ENCODE data around the gene BICDL2. TPM values are rescaled to one million over a fixed set of nuclear protein-coding genes. Genes with fewer than 3 reads are reported as not detected.

BICDL2 gene
- total and polyA plus RNA-seq, 2 of the 4 experiments (the other 2 are of a cell fraction) = 0.17 to 0.18 TPM

DNA sequence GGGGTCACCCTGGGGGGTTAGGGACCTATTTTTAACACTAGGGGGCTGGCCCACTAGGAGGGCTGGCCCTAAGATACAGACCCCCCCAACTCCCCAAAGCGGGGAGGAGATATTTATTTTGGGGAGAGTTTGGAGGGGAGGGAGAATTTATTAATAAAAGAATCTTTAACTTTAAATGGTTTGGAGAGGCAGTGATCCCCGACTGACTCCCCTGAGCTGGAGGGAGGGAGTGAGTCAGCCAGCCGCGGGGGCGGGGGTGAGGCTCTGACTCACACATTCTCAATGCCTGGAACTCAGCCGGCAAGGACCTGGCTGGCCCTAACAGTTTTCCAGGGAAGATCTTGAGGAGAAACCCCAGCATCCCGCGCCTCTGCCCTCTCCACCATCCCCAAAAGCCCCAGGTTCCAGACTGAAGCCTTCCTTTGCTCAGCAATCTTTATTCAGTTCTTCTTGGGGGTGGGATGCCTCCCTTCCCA, 14.5 kb downstream of the BICDL2 start:
- no CpG with 5 or more reads among the region's 8 CpGs for WGBS, 2 experiments (ENCODE audit: extremely low coverage in 2 of 2, insufficient read length in 1 of 2)
- Histone ChIP-seq H3K27me3 (ENCODE audit: control insufficient read depth, insufficient read depth, low read length) (no peaks in the 10 kb centered on the region), H3K27ac (ENCODE audit: insufficient read depth, low read length) (peak overlapping the region; percentile 100), H2AK5ac (ENCODE audit: low read depth, low read length) (peak overlapping the region; percentile 99), H2AK9ac (replicated peaks; ENCODE audit: low read depth, low read length, poor library complexity) (peak overlapping the region; percentile 93), H2AFZ (replicated peaks; ENCODE audit: low read length, poor library complexity) (peak overlapping the region; percentile 16), H3K56ac (ENCODE audit: extremely low read depth, insufficient read depth, low read length) (peak overlapping the region; percentile 100), H3K4me1 (ENCODE audit: control insufficient read depth, insufficient read depth, low read length) (peaks cover 11% of the 10 kb centered on the region), H3K9me1 (ENCODE audit: insufficient read depth, low read length) (no peaks in the 10 kb centered on the region), H3K36me3 (ENCODE audit: control insufficient read depth, insufficient read depth, low read length) (peaks cover 22% of the 10 kb centered on the region), H3K79me1 (ENCODE audit: low read depth in 1 of 2, low read length in 2 of 2) (peaks cover 0 to 27% of the 10 kb centered on the region in 2 experiments; a peak in 2 of 4 replicates), H4K20me1 (ENCODE audit: insufficient read depth, low read length) (peaks cover 31% of the 10 kb centered on the region), H2BK120ac (ENCODE audit: low read depth, low read length) (peak overlapping the region; percentile 93), H3K14ac (replicated peaks; ENCODE audit: low read depth, low read length) (peak overlapping the region; percentile 98), H2BK15ac (ENCODE audit: low read depth, low read length) (peak overlapping the region; percentile 87; the same call in 2 of the 3 replicates), H3K23ac (ENCODE audit: low read depth, low read length) (peak overlapping the region; percentile 100), H3K9me3 (ENCODE audit: control insufficient read depth, insufficient read depth, low read length) (no peaks in the 10 kb centered on the region), H2BK5ac (ENCODE audit: low read depth, low read length, poor library complexity, severe bottlenecking) (peak overlapping the region; percentile 99), H3K18ac (ENCODE audit: low read depth, low read length) (peak overlapping the region; percentile 96), H3K4ac (ENCODE audit: low read depth, low read length) (peak overlapping the region; percentile 99), H3K4me2 (ENCODE audit: low read depth, low read length) (peak overlapping the region; percentile 95), H4K8ac (ENCODE audit: low read depth in 2 of 2, low read length in 2 of 2) (peak overlapping the region; percentile 98), H4K91ac (ENCODE audit: insufficient read depth, low read depth, low read length) (peak overlapping the region; percentile 99), H3K4me3 (ENCODE audit: insufficient read depth, low read depth, low read length) (peak overlapping the region; percentile 77), H4K5ac (ENCODE audit: low read depth, low read length) (peak overlapping the region; percentile 90), H3K9ac (ENCODE audit: low read depth, low read length) (peak overlapping the region; percentile 99), H2BK20ac (ENCODE audit: low read depth, low read length) (peak overlapping the region; percentile 75)
- POLR2A ChIA-PET (ENCODE audit: unreplicated experiment) = interaction anchor here (1.4 to 2.0 kb wide), 2 partner anchors 9 to 10 kb away, joined by 3 to 7 read pairs; partner anchors contain the start of gene CLDN9
- BruUV-seq (replicated peaks) = no TSS peak
- intact Hi-C loops (cut with micrococcal nuclease) = loop anchor here (1.0 kb wide), 1 partner anchor 39 kb away; no protein-coding TSS in a partner anchor
- DNase-seq = peak; percentile 95
- CTCF ChIA-PET = interaction anchor here (2.7 kb wide), 1 partner anchor 9 kb away, joined by 12 read pairs; no protein-coding TSS in a partner anchor
- dilution Hi-C loops (cut with HindIII; ENCODE audit: low sequenced_read_pairs, unreplicated experiment) = no loop called here
- in situ Hi-C loops (cut with MboI; ENCODE audit: low sequenced_read_pairs) = no loop called here
- peak; percentile 15 for ATAC-seq (ENCODE audit: low read depth)
- TF ChIP-seq RCOR1 (IDR thresholded peaks at IDR 0.05; ENCODE audit: insufficient replicate concordance, low read length) = no peak
- TF ChIP-seq MXI1 (IDR thresholded peaks at IDR 0.05; ENCODE audit: borderline replicate concordance, low read depth, low read length) = no peak
- no peak for TF ChIP-seq CEBPB (IDR thresholded peaks at IDR 0.05; ENCODE audit: low read depth, low read length)
- no peak for TF ChIP-seq SMC3 (IDR thresholded peaks at IDR 0.05; ENCODE audit: low read depth, low read length)
- no peak for TF ChIP-seq MAFK (IDR thresholded peaks at IDR 0.05; ENCODE audit: low read depth, low read length)
- peak; percentile 23; the same call in 1 of the 2 replicates for TF ChIP-seq POLR2A (IDR thresholded peaks at IDR 0.05; ENCODE audit: low read depth, low read length)
- TF ChIP-seq NFE2L2 (IDR thresholded peaks at IDR 0.05; ENCODE audit: low read depth, low read length) = peak; percentile 31; the same call in 1 of the 2 replicates
- TF ChIP-seq RFX5 (IDR thresholded peaks at IDR 0.05; ENCODE audit: low read depth, low read length) = no peak
- TF ChIP-seq RAD21 (IDR thresholded peaks at IDR 0.05; ENCODE audit: low read length) = no peak
- peak; percentile 24; the same call in 1 of the 2 replicates for TF ChIP-seq BHLHE40 (IDR thresholded peaks at IDR 0.05; ENCODE audit: low read depth, low read length)
- peak; percentile 90 for TF ChIP-seq MAZ (IDR thresholded peaks at IDR 0.05; ENCODE audit: borderline replicate concordance, low read depth, low read length)
- TF ChIP-seq, protein P1, sequence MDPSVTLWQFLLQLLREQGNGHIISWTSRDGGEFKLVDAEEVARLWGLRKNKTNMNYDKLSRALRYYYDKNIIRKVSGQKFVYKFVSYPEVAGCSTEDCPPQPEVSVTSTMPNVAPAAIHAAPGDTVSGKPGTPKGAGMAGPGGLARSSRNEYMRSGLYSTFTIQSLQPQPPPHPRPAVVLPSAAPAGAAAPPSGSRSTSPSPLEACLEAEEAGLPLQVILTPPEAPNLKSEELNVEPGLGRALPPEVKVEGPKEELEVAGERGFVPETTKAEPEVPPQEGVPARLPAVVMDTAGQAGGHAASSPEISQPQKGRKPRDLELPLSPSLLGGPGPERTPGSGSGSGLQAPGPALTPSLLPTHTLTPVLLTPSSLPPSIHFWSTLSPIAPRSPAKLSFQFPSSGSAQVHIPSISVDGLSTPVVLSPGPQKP (IDR thresholded peaks at IDR 0.05; ENCODE audit: borderline replicate concordance, low read depth, low read length) = no peak
- TF ChIP-seq CHD1 (IDR thresholded peaks at IDR 0.05; ENCODE audit: low read depth, low read length) = no peak; the same call in 1 of the 2 replicates
- peak; percentile 99 for TF ChIP-seq FOS (IDR thresholded peaks at IDR 0.05; ENCODE audit: low read depth, low read length)
- TF ChIP-seq, protein P2, sequence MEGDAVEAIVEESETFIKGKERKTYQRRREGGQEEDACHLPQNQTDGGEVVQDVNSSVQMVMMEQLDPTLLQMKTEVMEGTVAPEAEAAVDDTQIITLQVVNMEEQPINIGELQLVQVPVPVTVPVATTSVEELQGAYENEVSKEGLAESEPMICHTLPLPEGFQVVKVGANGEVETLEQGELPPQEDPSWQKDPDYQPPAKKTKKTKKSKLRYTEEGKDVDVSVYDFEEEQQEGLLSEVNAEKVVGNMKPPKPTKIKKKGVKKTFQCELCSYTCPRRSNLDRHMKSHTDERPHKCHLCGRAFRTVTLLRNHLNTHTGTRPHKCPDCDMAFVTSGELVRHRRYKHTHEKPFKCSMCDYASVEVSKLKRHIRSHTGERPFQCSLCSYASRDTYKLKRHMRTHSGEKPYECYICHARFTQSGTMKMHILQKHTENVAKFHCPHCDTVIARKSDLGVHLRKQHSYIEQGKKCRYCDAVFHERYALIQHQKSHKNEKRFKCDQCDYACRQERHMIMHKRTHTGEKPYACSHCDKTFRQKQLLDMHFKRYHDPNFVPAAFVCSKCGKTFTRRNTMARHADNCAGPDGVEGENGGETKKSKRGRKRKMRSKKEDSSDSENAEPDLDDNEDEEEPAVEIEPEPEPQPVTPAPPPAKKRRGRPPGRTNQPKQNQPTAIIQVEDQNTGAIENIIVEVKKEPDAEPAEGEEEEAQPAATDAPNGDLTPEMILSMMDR (conservative IDR thresholded peaks at IDR 0.05; ENCODE audit: low read depth, low read length) = no peak

Measured in IMR-90 (cell line).